HepG2 (cell line): Measurements from ENCODE around the gene PSORS1C1. TPM values are rescaled to one million over a fixed set of nuclear protein-coding genes. Genes with fewer than 3 reads are reported as not detected.

Source experiments
- ATAC-seq: fragments of 200-7000 bp; cut with Tn5 transposase; 3 replicates; pipeline ENCODE4 v1.9.1; 2020; ENCODE audit warnings: mild to moderate bottlenecking, moderate library complexity
- BruUV-seq: library from RNA; stranded (reverse); fragments of 400-500 nt; replicated peaks from 2 replicates; lab custom pipeline; 2021; lab: Mats Ljungman, UMichigan
- CTCF ChIA-PET: fragments of 300-600 bp; formaldehyde crosslinking; extraction: SDS; loops from one replicate; lab custom pipeline; 2021; ENCODE audit warnings: low total read pairs, inconsistent platforms, low intra/inter-chr PET ratio; lab: Yijun Ruan, JAX
- POLR2A ChIA-PET: fragments of 350-600 bp; sonication (Branson Sonifier 250); formaldehyde crosslinking; loops from one replicate; lab custom pipeline; 2020; ENCODE audit warnings: antibody characterized with exemption, inconsistent platforms; lab: Yijun Ruan, JAX
- DNase-seq: peaks from one replicate; pipeline ENCODE4 v3.0.0-alpha.2; 2015; ENCODE audit warnings: low spot score
- FAIRE-seq: peaks from 3 replicates; lab custom pipeline; 2011; peaks lifted over from hg19 to GRCh38; lab: Jason Lieb, UNC
- H2AFZ ChIP-seq: one replicate; pipeline ENCODE4 v1.6.1; 2011; ENCODE audit warnings: low read length, inconsistent platforms
- H3K27ac ChIP-seq: fragments of 300-600 bp; 3 replicates; pipeline ENCODE4 v1.8.0; 2011; ENCODE audit warnings: mixed run types, mild to moderate bottlenecking, mixed read lengths, low read length, inconsistent platforms; ENCODE audit not compliant: insufficient read depth; ENCODE audit errors: extremely low read length
- H3K27me3 ChIP-seq, 2 experiments: fragments of 200-600 bp in 1 of 2; 2 replicates in 1 of 2; 3 replicates in 1 of 2; pipeline versions ENCODE4 v1.6.0 to v1.8.0; 2011; ENCODE audit warnings: low read length in 2 of 2, mild to moderate bottlenecking in 2 of 2, moderate library complexity in 2 of 2, inconsistent platforms in 1 of 2; ENCODE audit not compliant: insufficient read depth in 2 of 2, control insufficient read depth in 1 of 2
- H3K36me3 ChIP-seq, 2 experiments: fragments of 200-600 bp in 1 of 2; replicated peaks in 1 of 2; 2 replicates in 1 of 2; 3 replicates in 1 of 2; pipeline versions ENCODE4 v1.5.1 to v1.8.0; 2011; ENCODE audit warnings: low read length in 2 of 2, inconsistent platforms in 1 of 2; ENCODE audit not compliant: insufficient read depth in 2 of 2, control insufficient read depth in 1 of 2
- H3K4me1 ChIP-seq: 2 replicates; pipeline ENCODE4 v1.5.1; 2012; ENCODE audit warnings: low read length, inconsistent platforms; ENCODE audit not compliant: insufficient read depth
- H3K4me2 ChIP-seq: 2 replicates; pipeline ENCODE4 v1.6.0; 2011; ENCODE audit warnings: low read depth, low read length, inconsistent platforms
- H3K4me3 ChIP-seq, 3 experiments: fragments of 200-600 bp in 1 of 3; sonication (generic), shearing (Covaris generic) in 1 of 3; replicated peaks in 1 of 3; 2 replicates each; pipeline ENCODE4 v1.5.1; 2011 to 2016; ENCODE audit warnings: low read length in 3 of 3, inconsistent platforms in 2 of 3, low read depth in 2 of 3, mild to moderate bottlenecking in 2 of 3, control low read depth in 1 of 3, mixed read lengths in 1 of 3; ENCODE audit not compliant: insufficient read depth in 1 of 3
- H3K79me2 ChIP-seq: one replicate; pipeline ENCODE4 v1.6.1; 2011; ENCODE audit warnings: low read length, inconsistent platforms; ENCODE audit not compliant: insufficient read depth
- H3K9ac ChIP-seq: 2 replicates; pipeline ENCODE4 v1.6.0; 2011; ENCODE audit warnings: mild to moderate bottlenecking, low read depth, low read length, inconsistent platforms; ENCODE audit not compliant: insufficient read depth
- H3K9me3 ChIP-seq: 2 replicates; pipeline ENCODE4 v1.5.1; 2012; ENCODE audit warnings: mild to moderate bottlenecking, low read length
- H4K20me1 ChIP-seq: 2 replicates; pipeline ENCODE4 v1.6.0; 2011; ENCODE audit warnings: inconsistent platforms, mild to moderate bottlenecking, low read length, moderate library complexity; ENCODE audit not compliant: insufficient read depth
- BORCS8-MEF2B ChIP-seq: sonication (generic); formaldehyde crosslinking; IDR thresholded peaks from 2 replicates; pipeline ENCODE4 v1.8.0; 2022; ENCODE audit warnings: mild to moderate bottlenecking, missing genetic modification reagents
- GATAD2A ChIP-seq: IDR thresholded peaks from 2 replicates; pipeline ENCODE4 v1.6.1; 2016
- HMG20A ChIP-seq: IDR thresholded peaks from 2 replicates; pipeline ENCODE4 v1.6.1; 2016; ENCODE audit warnings: borderline replicate concordance
- MAFF ChIP-seq: IDR thresholded peaks from 2 replicates; pipeline ENCODE4 v1.6.1; 2011; ENCODE audit warnings: low read depth, low read length, improper control_type of control experiment
- MTA1 ChIP-seq: sonication (generic); formaldehyde crosslinking; IDR thresholded peaks from 2 replicates; pipeline ENCODE4 v1.4.0; 2020; ENCODE audit warnings: missing genetic modification reagents, mild to moderate bottlenecking, borderline replicate concordance
- NFKB2 ChIP-seq: sonication (generic); formaldehyde crosslinking; IDR thresholded peaks from 2 replicates; pipeline ENCODE4 v1.4.0; 2020; ENCODE audit warnings: missing genetic modification reagents, borderline replicate concordance
- POLR2AphosphoS2 ChIP-seq: IDR thresholded peaks from 2 replicates; pipeline ENCODE4 v1.6.1; 2011; ENCODE audit warnings: low read depth, low read length, improper control_type of control experiment
- RCOR2 ChIP-seq: IDR thresholded peaks from 2 replicates; pipeline ENCODE4 v1.6.1; 2016; ENCODE audit warnings: missing biosample characterization, missing genetic modification reagents
- SKI ChIP-seq: fragments of 450-650 bp; IDR thresholded peaks from one replicate; pipeline ENCODE4 v1.6.1; 2018; ENCODE audit warnings: mild to moderate bottlenecking; ENCODE audit not compliant: partially characterized antibody
- SMAD1 ChIP-seq: sonication (generic); formaldehyde crosslinking; IDR thresholded peaks from 2 replicates; pipeline ENCODE4 v1.4.0; 2020; ENCODE audit warnings: missing genetic modification reagents, low read depth, mild to moderate bottlenecking, borderline replicate concordance
- ZNF12 ChIP-seq: sonication (generic); formaldehyde crosslinking; IDR thresholded peaks from 2 replicates; pipeline ENCODE4 v1.5.0; 2020; ENCODE audit warnings: missing genetic modification reagents
- ZNF136 ChIP-seq: sonication (generic); formaldehyde crosslinking; IDR thresholded peaks from 2 replicates; pipeline ENCODE4 v1.8.1; 2022; ENCODE audit warnings: low read depth, mild to moderate bottlenecking, moderate library complexity, missing genetic modification reagents
- ZNF451 ChIP-seq: sonication (generic); formaldehyde crosslinking; IDR thresholded peaks from 2 replicates; pipeline ENCODE4 v1.5.0; 2020; ENCODE audit warnings: mild to moderate bottlenecking, missing genetic modification reagents
- ZNF816 ChIP-seq: sonication (generic); formaldehyde crosslinking; IDR thresholded peaks from 2 replicates; pipeline ENCODE4 v1.8.0; 2022; ENCODE audit warnings: missing genetic modification reagents, mild to moderate bottlenecking, borderline replicate concordance
- ZSCAN31 ChIP-seq: sonication (generic); formaldehyde crosslinking; IDR thresholded peaks from 2 replicates; pipeline ENCODE4 v1.5.0; 2020; ENCODE audit warnings: low read depth, mild to moderate bottlenecking, missing genetic modification reagents
- WGBS: methylation state at CpG from one replicate; pipeline ENCODE4 v1.1.6; 2017; ENCODE audit warnings: low lambda C conversion rate; 5-methylcytosine and 5-hydroxymethylcytosine counted together
- in situ Hi-C: cut with HindIII; loops from 2 replicates; pipeline ENCODE4 v1.10.0; 2017; ENCODE audit warnings: low pct_unique_long_range_greater_than_20kb; ENCODE audit not compliant: extremely low pct_ligation_motif_present
- intact Hi-C: fragments of 100-400 bp; cut with micrococcal nuclease; formaldehyde crosslinking; loops from one replicate; pipeline ENCODE4 v1.10.0; 2022; ENCODE audit not compliant: unreplicated experiment
- polyA plus RNA-seq, 8 experiments: library from polyadenylated mRNA; depleted of rRNA in 3 of 8; stranded (reverse) in 7 of 8; unstranded in 1 of 8; fragments of >200 nt; fragmentation: Illumina TruSeq in 4 of 8; extraction: Trizol in 4 of 8; gene quantifications; 2 replicates each; pipeline versions ENCODE4 v1.2.1 to v1.2.3, GENCODE V29; 2011 to 2016; ENCODE audit warnings: low read depth in 4 of 8, missing spikeins in 1 of 8, mixed read lengths in 1 of 8; ENCODE audit not compliant: insufficient read depth in 1 of 8
- total RNA-seq, 5 experiments: library from RNA; depleted of rRNA; stranded (reverse); fragments of >200 nt; fragmentation: Illumina TruSeq; extraction: Trizol; gene quantifications; 2 replicates each; pipeline ENCODE4 v1.2.3, GENCODE V29; 2016; ENCODE audit warnings: low read depth in 1 of 5
- TF ChIP-seq, protein P1 (sequence below): conservative IDR thresholded peaks from 2 replicates; pipeline ENCODE4 v1.6.1; 2018; ENCODE audit warnings: missing genetic modification reagents
- TF ChIP-seq, protein P2 (sequence below): sonication (generic); formaldehyde crosslinking; IDR thresholded peaks from 2 replicates; pipeline ENCODE4 v1.4.0; 2020; ENCODE audit warnings: mild to moderate bottlenecking, missing genetic modification reagents
- TF ChIP-seq, protein P3 (sequence below): sonication (generic); formaldehyde crosslinking; conservative IDR thresholded peaks from 2 replicates; pipeline ENCODE4 v1.4.0; 2020; ENCODE audit warnings: mild to moderate bottlenecking, missing genetic modification reagents, moderate library complexity
- TF ChIP-seq, protein P4 (sequence below): sonication (generic); formaldehyde crosslinking; IDR thresholded peaks from 2 replicates; pipeline ENCODE4 v1.4.0; 2020; ENCODE audit warnings: missing genetic modification reagents

Gene PSORS1C1
- total and polyA plus RNA-seq, 2 of the 13 experiments (the other 11 are each of a cell fraction or from before 2014, with no cell fraction given), result 0.01 to 0.02 TPM

DNA sequence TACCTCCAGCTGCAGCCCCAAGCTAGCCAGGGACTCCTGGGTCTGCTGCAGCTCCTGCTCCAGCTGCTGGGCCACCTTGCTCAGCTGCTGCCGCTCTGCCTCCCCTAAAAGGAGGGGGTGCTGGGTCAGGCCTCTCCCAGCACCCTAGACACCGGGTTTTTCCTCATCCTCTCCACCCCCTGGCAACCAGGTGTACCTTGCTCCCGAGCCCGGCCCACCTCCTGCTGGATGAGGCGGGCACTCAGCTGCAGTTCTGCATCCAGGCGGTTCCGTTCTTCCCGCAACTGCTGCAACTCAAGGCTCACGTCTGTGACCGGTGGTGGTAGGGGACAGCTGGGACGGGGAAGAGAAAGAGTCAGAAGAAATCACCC is 30.4 kb downstream of the PSORS1C1 start (continued):
- TF ChIP-seq, protein P1, sequence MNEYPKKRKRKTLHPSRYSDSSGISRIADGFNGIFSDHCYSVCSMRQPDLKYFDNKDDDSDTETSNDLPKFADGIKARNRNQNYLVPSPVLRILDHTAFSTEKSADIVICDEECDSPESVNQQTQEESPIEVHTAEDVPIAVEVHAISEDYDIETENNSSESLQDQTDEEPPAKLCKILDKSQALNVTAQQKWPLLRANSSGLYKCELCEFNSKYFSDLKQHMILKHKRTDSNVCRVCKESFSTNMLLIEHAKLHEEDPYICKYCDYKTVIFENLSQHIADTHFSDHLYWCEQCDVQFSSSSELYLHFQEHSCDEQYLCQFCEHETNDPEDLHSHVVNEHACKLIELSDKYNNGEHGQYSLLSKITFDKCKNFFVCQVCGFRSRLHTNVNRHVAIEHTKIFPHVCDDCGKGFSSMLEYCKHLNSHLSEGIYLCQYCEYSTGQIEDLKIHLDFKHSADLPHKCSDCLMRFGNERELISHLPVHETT (CRISPR knock-in tag), result no peak
- TF ChIP-seq ZNF816 (no peak), RCOR2 (CRISPR knock-in tag) (no peak), BORCS8-MEF2B (CRISPR knock-in tag) (no peak), ZNF12 (CRISPR knock-in tag) (no peak), ZNF136 (no peak), ZSCAN31 (CRISPR knock-in tag) (no peak), HMG20A (no peak), MAFF (no peak)
- TF ChIP-seq, protein P2, sequence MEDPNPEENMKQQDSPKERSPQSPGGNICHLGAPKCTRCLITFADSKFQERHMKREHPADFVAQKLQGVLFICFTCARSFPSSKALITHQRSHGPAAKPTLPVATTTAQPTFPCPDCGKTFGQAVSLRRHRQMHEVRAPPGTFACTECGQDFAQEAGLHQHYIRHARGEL (CRISPR knock-in tag), result no peak

DNA sequence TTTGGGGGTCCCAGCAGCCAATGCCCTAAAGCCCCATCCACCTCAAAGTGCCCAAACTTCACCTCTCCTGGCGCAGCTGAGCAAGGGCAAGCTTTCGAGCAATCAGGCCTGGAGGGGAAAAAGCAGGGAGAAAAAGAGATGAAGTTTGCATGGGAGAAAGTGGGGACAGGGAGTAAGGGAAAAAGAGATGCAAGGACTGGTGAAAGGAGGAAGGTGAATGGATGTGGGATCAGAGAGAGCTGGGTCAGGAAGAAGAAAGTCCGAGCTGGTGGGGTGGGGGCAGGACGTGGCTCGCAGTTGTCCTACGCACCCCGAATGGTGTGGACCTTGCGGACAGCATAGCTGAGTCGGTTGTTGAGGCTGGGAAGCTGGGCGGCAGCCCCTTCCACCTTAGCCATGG is 30.8 kb downstream of the PSORS1C1 start:
- ChIA-PET POLR2A (interaction anchor here (0.9 kb wide), 1 partner anchor 42 kb away, joined by 3 read pairs; no protein-coding TSS in a partner anchor), CTCF (no interaction called here)
- no peak overlapping the region for H3K27ac ChIP-seq
- FAIRE-seq, result no peak
- no peaks in the 10 kb centered on the region for H3K27me3 ChIP-seq
- no peaks in the 10 kb centered on the region for H4K20me1 ChIP-seq
- H3K4me3 ChIP-seq, result no peak overlapping the region
- no peaks in the 10 kb centered on the region for H3K79me2 ChIP-seq
- H3K9me3 ChIP-seq, result no peaks in the 10 kb centered on the region
- in situ Hi-C loops (no loop called here), intact Hi-C loops (no loop called here)
- no TSS peak for BruUV-seq
- H2AFZ ChIP-seq, result no peak overlapping the region
- no peaks in the 10 kb centered on the region for H3K4me1 ChIP-seq
- 97% methylated on average over 10 of the region's 10 CpGs for WGBS
- peaks cover 4 to 24% of the 10 kb centered on the region in 2 experiments; a peak in 4 of 5 replicates for H3K36me3 ChIP-seq
- ATAC-seq, result no peak
- H3K4me2 ChIP-seq, result no peak overlapping the region
- DNase-seq, result no peak
- H3K9ac ChIP-seq, result no peak overlapping the region
- TF ChIP-seq ZNF451 (CRISPR knock-in tag) (no peak), SMAD1 (CRISPR knock-in tag) (no peak), NFKB2 (no peak), POLR2AphosphoS2 (no peak), GATAD2A (CRISPR knock-in tag) (no peak), MTA1 (CRISPR knock-in tag) (no peak), SKI (no peak)
- TF ChIP-seq, protein P3, sequence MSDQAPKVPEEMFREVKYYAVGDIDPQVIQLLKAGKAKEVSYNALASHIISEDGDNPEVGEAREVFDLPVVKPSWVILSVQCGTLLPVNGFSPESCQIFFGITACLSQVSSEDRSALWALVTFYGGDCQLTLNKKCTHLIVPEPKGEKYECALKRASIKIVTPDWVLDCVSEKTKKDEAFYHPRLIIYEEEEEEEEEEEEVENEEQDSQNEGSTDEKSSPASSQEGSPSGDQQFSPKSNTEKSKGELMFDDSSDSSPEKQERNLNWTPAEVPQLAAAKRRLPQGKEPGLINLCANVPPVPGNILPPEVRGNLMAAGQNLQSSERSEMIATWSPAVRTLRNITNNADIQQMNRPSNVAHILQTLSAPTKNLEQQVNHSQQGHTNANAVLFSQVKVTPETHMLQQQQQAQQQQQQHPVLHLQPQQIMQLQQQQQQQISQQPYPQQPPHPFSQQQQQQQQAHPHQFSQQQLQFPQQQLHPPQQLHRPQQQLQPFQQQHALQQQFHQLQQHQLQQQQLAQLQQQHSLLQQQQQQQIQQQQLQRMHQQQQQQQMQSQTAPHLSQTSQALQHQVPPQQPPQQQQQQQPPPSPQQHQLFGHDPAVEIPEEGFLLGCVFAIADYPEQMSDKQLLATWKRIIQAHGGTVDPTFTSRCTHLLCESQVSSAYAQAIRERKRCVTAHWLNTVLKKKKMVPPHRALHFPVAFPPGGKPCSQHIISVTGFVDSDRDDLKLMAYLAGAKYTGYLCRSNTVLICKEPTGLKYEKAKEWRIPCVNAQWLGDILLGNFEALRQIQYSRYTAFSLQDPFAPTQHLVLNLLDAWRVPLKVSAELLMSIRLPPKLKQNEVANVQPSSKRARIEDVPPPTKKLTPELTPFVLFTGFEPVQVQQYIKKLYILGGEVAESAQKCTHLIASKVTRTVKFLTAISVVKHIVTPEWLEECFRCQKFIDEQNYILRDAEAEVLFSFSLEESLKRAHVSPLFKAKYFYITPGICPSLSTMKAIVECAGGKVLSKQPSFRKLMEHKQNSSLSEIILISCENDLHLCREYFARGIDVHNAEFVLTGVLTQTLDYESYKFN (CRISPR knock-in tag), result no peak
- TF ChIP-seq, protein P4, sequence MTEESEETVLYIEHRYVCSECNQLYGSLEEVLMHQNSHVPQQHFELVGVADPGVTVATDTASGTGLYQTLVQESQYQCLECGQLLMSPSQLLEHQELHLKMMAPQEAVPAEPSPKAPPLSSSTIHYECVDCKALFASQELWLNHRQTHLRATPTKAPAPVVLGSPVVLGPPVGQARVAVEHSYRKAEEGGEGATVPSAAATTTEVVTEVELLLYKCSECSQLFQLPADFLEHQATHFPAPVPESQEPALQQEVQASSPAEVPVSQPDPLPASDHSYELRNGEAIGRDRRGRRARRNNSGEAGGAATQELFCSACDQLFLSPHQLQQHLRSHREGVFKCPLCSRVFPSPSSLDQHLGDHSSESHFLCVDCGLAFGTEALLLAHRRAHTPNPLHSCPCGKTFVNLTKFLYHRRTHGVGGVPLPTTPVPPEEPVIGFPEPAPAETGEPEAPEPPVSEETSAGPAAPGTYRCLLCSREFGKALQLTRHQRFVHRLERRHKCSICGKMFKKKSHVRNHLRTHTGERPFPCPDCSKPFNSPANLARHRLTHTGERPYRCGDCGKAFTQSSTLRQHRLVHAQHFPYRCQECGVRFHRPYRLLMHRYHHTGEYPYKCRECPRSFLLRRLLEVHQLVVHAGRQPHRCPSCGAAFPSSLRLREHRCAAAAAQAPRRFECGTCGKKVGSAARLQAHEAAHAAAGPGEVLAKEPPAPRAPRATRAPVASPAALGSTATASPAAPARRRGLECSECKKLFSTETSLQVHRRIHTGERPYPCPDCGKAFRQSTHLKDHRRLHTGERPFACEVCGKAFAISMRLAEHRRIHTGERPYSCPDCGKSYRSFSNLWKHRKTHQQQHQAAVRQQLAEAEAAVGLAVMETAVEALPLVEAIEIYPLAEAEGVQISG (CRISPR knock-in tag), result no peak
